DOHH2 (cell line): ENCODE results near the gene TIMELESS.

Experiments
- CTCF ChIP-seq: fragments of 200-600 bp; sonication (generic); IDR thresholded peaks from one replicate; pipeline ENCODE4 v1.5.1; 2014; ENCODE audit warnings: antibody characterized with exemption, mild to moderate bottlenecking, low read depth, low read length; ENCODE audit not compliant: poor library complexity, severe bottlenecking
- EZH2phosphoT487 ChIP-seq: fragments of 200-600 bp; sonication (generic); IDR thresholded peaks from 2 replicates; pipeline ENCODE4 v1.6.1; 2017; ENCODE audit warnings: borderline replicate concordance, mild to moderate bottlenecking, antibody characterized with exemption, low read length, moderate library complexity, mixed read lengths

- no peak for TF ChIP-seq CTCF
- TF ChIP-seq EZH2phosphoT487, result no peak
Measured at GRCh38 chr12:56431850-56432249, 17.4 kb downstream of the TIMELESS start.
